Right cardiac atrium (tissue), 5 donors: ENCODE data around the gene MRPS34. TPM values are rescaled to one million over a fixed set of nuclear protein-coding genes. Genes with fewer than 3 reads are reported as not detected.
A peak's percentile ranks its signal among the peaks of the same experiment; 100 is the strongest.
"Not testable (repeated sequence)": the region's sequence is repeated elsewhere in the genome, so short reads cannot be mapped to it uniquely, and the experiment has no call there.

Source experiments
- ATAC-seq, 2 donors: fragments of 200-7000 bp; cut with Tn5 transposase; one replicate each; pipeline versions ENCODE4 v1.8.0 to v1.9.1; 2020; ENCODE audit warnings: moderate library complexity in 2 of 2, mild to moderate bottlenecking in 1 of 2
- DNase-seq, 3 donors: peaks; one replicate each; pipeline ENCODE4 v3.0.0-alpha.2; 2020
- H3K27ac ChIP-seq: one replicate; pipeline ENCODE4 v1.5.1; 2013; ENCODE audit warnings: mild to moderate bottlenecking, low read length, control low read depth, moderate library complexity
- H3K27me3 ChIP-seq: one replicate; pipeline ENCODE4 v1.6.1; 2013; ENCODE audit not compliant: control insufficient read depth, insufficient read depth
- H3K4me1 ChIP-seq: one replicate; pipeline ENCODE4 v1.6.1; 2013; ENCODE audit warnings: low read length; ENCODE audit not compliant: control insufficient read depth, insufficient read depth
- H3K4me3 ChIP-seq: one replicate; pipeline ENCODE4 v1.5.1; 2013; ENCODE audit warnings: low read length, control low read depth
- H3K9me3 ChIP-seq: one replicate; pipeline ENCODE4 v1.6.1; 2013; ENCODE audit warnings: low read length; ENCODE audit not compliant: control insufficient read depth
- WGBS: extraction: QIAGEN DNeasy Blood & Tissue Kit; methylation state at CpG from one replicate; pipeline ENCODE4 v1.1.7; 2013; 5-methylcytosine and 5-hydroxymethylcytosine counted together
- intact Hi-C, 4 donors: fragments of 100-400 bp; cut with DNase I; formaldehyde crosslinking; loops; one replicate each; pipeline versions ENCODE4 v1.11.0 to v1.14.0; 2022 to 2023
- polyA plus RNA-seq: library from polyadenylated mRNA; stranded (reverse); fragments of 200-250 nt; gene quantifications from one replicate; pipeline ENCODE4 v1.2.3, GENCODE V29; 2013
- total RNA-seq, 4 donors: library from RNA; stranded (reverse); fragmentation: NEBNext Ultra II Directional; extraction: Animal tissue kit (Norgen Biotek cat#: 25700); gene quantifications; one replicate each; pipeline ENCODE4 v1.2.1, GENCODE V29; 2021
- donor health status: healthy with polysubstance abuse.
- donor health status: DM: no; HTN: yes; CAD: no.
- donor health status: DM: no; HTN: no; CAD: no.
- donor health status: DM: no; HTN: yes; CAD: no; lungs with severe emphysema.
- donor health status: DM: yes; HTN: yes; CAD: no.

Gene MRPS34
- total and polyA plus RNA-seq, 5 donors = 53.3 to 91.4 (median 73.5) TPM

DNA sequence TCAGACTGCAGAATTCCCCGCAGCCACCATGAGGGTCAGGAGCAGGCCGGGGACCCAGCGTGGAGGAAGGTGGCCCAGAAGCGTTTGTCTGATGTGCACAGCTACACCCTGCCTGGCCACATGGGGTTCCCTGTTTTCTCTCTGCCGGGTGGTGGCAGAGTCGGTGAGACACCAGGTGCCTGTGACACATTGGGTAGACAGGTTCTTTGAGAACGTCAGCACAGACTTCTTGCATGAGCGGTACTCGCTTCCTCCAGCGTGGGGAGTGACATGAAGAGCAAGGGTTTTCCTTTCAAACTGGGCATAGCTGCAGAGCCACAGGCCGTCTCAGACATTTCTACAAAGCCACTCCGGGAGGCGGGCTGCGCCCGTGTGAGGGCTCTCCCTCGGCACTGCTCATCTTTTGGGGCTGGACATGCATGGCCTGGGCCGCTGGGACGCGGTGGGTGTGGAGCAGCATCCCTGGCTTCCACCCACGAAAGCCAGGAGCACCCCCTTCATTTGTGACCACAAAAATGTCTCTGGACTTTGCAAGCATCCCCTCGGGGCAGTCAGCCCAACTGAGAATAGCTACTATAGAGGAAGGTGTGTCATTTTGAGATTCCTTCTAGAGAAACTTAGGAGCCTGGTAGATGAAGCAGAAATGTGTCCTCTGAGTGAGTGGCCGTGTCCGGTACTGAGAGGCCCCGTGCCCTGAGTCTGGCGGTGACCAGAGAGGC lies 27.6 kb downstream of the MRPS34 start:
- no peak overlapping the region for H3K27ac ChIP-seq
- no peaks in the 10 kb centered on the region for H3K9me3 ChIP-seq
- intact Hi-C loops = no loop called here
- ATAC-seq (no peak), DNase-seq (no peak)
- no peak overlapping the region for H3K4me3 ChIP-seq
- WGBS = 92% methylated on average over 25 of the region's 25 CpGs
- no peaks in the 10 kb centered on the region for H3K27me3 ChIP-seq
- no peaks in the 10 kb centered on the region for H3K4me1 ChIP-seq

DNA sequence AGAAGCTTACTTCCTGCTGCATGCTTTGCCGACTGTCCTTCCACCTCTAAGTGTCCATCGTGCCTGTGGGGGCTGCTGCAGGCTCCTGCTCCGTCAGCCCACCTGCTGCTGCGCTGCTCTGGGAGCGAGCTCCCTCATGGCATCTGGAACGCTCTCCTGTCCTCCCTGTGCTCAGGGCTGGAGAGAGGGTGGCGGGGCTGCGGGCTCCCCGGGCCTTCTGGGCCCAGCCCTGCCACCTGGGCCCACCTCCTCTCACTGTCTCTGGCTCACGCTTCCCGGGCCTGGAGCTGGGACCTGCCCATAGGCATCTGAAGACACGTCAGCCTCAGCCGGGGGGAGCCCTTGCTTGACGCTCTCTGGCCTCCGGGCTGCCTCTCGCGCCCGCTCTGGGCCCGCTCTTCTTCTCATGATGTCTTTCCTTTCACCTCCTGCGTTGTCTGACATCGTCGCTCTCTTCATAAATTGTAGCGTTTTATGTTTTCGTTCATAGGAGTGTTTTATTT lies 28.5 kb downstream of the MRPS34 start:
- WGBS = 90% methylated on average over 24 of the region's 24 CpGs
- Histone ChIP-seq H3K27ac (no peak overlapping the region), H3K27me3 (no peaks in the 10 kb centered on the region), H3K9me3 (no peaks in the 10 kb centered on the region), H3K4me3 (no peak overlapping the region), H3K4me1 (no peaks in the 10 kb centered on the region)
- no peak for ATAC-seq
- intact Hi-C loops = no loop called here
- DNase-seq = no peak

- intact Hi-C loops = no loop called here
- DNase-seq = no peak
- peak in 1 of 2 donors; percentile 8 for ATAC-seq
- H3K9me3 ChIP-seq = no peaks in the 10 kb centered on the region
- 90% methylated on average over 32 of the region's 32 CpGs for WGBS
- H3K4me3 ChIP-seq = no peak overlapping the region
- H3K4me1 ChIP-seq = no peaks in the 10 kb centered on the region
- no peaks in the 10 kb centered on the region for H3K27me3 ChIP-seq
- H3K27ac ChIP-seq = no peak overlapping the region
Measured at GRCh38 chr16:1743376-1744337, 29.3 kb downstream of the MRPS34 start.

DNA sequence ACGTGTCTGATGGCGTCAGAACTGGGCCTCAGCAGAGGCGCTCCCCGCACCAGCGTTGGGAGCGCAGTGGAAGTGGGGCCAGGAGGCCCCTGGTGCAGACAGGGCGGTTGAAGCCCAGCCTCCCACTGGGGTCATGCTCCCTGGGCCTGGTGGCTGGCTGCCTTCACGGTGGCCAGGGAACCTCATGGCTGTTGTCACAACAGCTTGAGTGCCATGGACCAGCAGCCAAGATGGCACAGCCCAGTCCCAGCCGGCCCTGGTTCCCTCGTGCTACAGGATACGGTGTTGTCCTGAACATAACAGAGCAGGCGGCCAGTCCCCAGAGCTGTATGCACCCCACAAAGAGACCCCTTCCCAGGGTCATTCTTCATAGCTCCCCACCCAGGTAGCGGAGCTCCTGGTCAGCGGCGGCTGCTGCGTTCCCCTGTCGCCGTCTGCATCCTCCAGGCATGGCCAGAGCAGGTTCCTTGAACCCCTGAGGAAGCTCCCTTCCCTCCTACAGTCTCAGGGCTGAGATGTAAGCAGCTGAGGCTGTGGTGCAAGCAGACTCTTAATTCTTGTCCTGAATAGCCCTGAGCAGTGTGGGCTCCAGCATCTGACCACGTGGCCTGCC lies 31.3 kb downstream of the MRPS34 start:
- 89% methylated on average over 19 of the region's 19 CpGs for WGBS
- no peaks in the 10 kb centered on the region for H3K9me3 ChIP-seq
- ATAC-seq = peak; percentile 24
- no peaks in the 10 kb centered on the region for H3K27me3 ChIP-seq
- no peaks in the 10 kb centered on the region for H3K4me1 ChIP-seq
- H3K27ac ChIP-seq = no peak overlapping the region
- no peak overlapping the region for H3K4me3 ChIP-seq
- peak in 1 of 3 donors; percentile 30 for DNase-seq
- intact Hi-C loops = no loop called here

- intact Hi-C loops = no loop called here
- H3K27me3 ChIP-seq = no peaks in the 10 kb centered on the region
- no peak overlapping the region for H3K4me3 ChIP-seq
- no peak for DNase-seq
- H3K27ac ChIP-seq = no peak overlapping the region
- WGBS = 90% methylated on average over 30 of the region's 30 CpGs
- no peaks in the 10 kb centered on the region for H3K9me3 ChIP-seq
- peak; percentile 15 to 27 for ATAC-seq
- no peaks in the 10 kb centered on the region for H3K4me1 ChIP-seq
Measured at GRCh38 chr16:1740781-1741490, 32.0 kb downstream of the MRPS34 start.

DNA sequence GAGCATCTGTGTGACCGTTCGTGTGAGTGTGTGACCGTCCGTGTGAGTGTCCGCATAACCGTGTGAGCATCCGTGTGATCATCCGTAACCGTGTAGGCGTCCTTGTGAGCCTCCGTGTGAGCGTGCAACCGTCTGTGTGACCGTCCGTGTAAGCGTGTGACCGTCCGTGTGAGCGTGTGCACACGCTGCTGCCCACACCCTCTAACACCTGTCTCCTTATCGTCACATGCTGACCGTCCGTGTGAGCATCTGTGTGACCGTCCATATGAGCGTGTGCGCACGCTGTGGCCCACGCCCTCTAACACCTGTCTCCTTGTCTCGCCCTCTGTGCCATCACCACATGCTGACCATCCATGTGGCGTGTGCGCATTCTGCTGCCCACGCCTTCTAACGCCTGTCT lies 32.7 kb downstream of the MRPS34 start:
- H3K4me3 ChIP-seq = no peak overlapping the region
- H3K27me3 ChIP-seq = no peaks in the 10 kb centered on the region
- 97% methylated on average over 33 of the region's 33 CpGs for WGBS
- peak in 1 of 2 donors; percentile 17 for ATAC-seq
- DNase-seq = no peak
- no peaks in the 10 kb centered on the region for H3K9me3 ChIP-seq
- no peak overlapping the region for H3K27ac ChIP-seq
- intact Hi-C loops = no loop called here
- H3K4me1 ChIP-seq = no peaks in the 10 kb centered on the region

GRCh38 chr16:1734816-1735215 lies 38.1 kb downstream of the MRPS34 start:
- no peaks in the 10 kb centered on the region for H3K9me3 ChIP-seq
- H3K4me3 ChIP-seq = no peak overlapping the region
- DNase-seq = no peak
- H3K27ac ChIP-seq = no peak overlapping the region
- peak in 1 of 2 donors; percentile 33 for ATAC-seq
- H3K4me1 ChIP-seq = no peaks in the 10 kb centered on the region
- WGBS = 97% methylated on average over 22 of the region's 22 CpGs
- intact Hi-C loops = no loop called here
- no peaks in the 10 kb centered on the region for H3K27me3 ChIP-seq

DNA sequence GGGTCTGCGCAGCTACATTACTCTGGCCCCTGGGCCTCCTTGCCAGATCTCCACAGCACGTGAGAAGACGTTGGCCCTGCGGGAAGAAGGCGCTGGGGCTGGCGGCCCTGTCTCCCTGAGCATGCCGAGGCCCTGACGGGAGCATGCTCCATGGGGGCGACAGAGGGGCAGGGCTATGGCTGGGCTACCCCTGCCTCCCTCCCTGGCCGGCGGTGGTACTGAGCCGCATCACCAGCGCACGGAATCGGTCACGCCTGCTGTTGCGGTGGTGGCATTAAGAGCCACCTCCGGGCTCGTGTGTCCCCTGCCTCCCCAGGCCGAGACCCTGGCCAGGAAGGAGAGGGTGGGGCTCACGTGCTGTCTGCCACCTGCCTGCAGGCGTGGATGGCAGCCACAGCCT lies 38.8 kb downstream of the MRPS34 start:
- no peaks in the 10 kb centered on the region for H3K9me3 ChIP-seq
- peak in 1 of 2 donors; percentile 20 for ATAC-seq
- H3K27me3 ChIP-seq = no peaks in the 10 kb centered on the region
- DNase-seq = no peak
- WGBS = 95% methylated on average over 22 of the region's 22 CpGs
- no peak overlapping the region for H3K27ac ChIP-seq
- H3K4me1 ChIP-seq = no peaks in the 10 kb centered on the region
- H3K4me3 ChIP-seq = no peak overlapping the region
- intact Hi-C loops = no loop called here

GRCh38 chr16:1732551-1732987 lies 40.4 kb downstream of the MRPS34 start:
- H3K27me3 ChIP-seq, H3K4me1 ChIP-seq, H3K27ac ChIP-seq, intact Hi-C loops, ATAC-seq, H3K9me3 ChIP-seq, H3K4me3 ChIP-seq, DNase-seq: not testable (repeated sequence)
- 92% methylated on average over 21 of the region's 21 CpGs for WGBS

- Histone ChIP-seq H3K9me3 (no peaks in the 10 kb centered on the region), H3K27me3 (no peaks in the 10 kb centered on the region), H3K4me1 (no peaks in the 10 kb centered on the region), H3K27ac (no peak overlapping the region), H3K4me3 (no peak overlapping the region)
- DNase-seq (no peak), ATAC-seq (no peak)
- 84% methylated on average over 14 of the region's 14 CpGs for WGBS
- intact Hi-C loops = no loop called here
Measured at GRCh38 chr16:1732071-1732470, 40.9 kb downstream of the MRPS34 start.
